ENCODE measurements around the gene OR10A4.
"Not testable (repeated sequence)": the region's sequence is repeated elsewhere in the genome, so short reads cannot be mapped to it uniquely, and the experiment has no call there.

The OR10A4 gene

GRCh38 chr11:6876325-6876724 lies at the start of gene OR10A4:
Gene OR10A4, plus strand, starts transcription at chr11:6876625. Its CDS starts 23 bp downstream, at chr11:6876648.
- no peak for DNase-seq (ENCODE audit: low read depth)

GRCh38 chr11:6828103-6828502 lies 48.3 kb upstream of the OR10A4 start:
- no peak for DNase-seq (ENCODE audit: low read depth)

GRCh38 chr11:6833356-6833755 lies 43.1 kb upstream of the OR10A4 start:
- no peak for DNase-seq (ENCODE audit: low read depth)

- DNase-seq (ENCODE audit: low read depth): no peak
These were observed 42.4 kb upstream of the OR10A4 start for GRCh38 chr11:6834021-6834420.

- no peak for DNase-seq (ENCODE audit: low read depth)
These were observed 34.7 kb upstream of the OR10A4 start for GRCh38 chr11:6841694-6842093.

- no peak for DNase-seq (ENCODE audit: low read depth)
These were observed 32.8 kb upstream of the OR10A4 start for GRCh38 chr11:6843670-6844069.

- DNase-seq (ENCODE audit: low read depth): no peak
These were observed 32.1 kb upstream of the OR10A4 start for GRCh38 chr11:6844356-6844755.

- DNase-seq (ENCODE audit: low read depth): no peak
These were observed 31.0 kb upstream of the OR10A4 start, which contains the start of gene OR10A5 for GRCh38 chr11:6845383-6845782. Gene OR10A5, plus strand, starts transcription at chr11:6845683. Its CDS starts 0 bp downstream, at chr11:6845683.

GRCh38 chr11:6850526-6850925 lies 25.9 kb upstream of the OR10A4 start:
- DNase-seq (ENCODE audit: low read depth): no peak

- DNase-seq (ENCODE audit: low read depth): not testable (repeated sequence)
These were observed 21.6 kb upstream of the OR10A4 start for GRCh38 chr11:6854801-6855200.

GRCh38 chr11:6855971-6856541 lies 20.4 kb upstream of the OR10A4 start:
- no peak for DNase-seq (ENCODE audit: low read depth)

- DNase-seq (ENCODE audit: low read depth): no peak
These were observed 19.6 kb upstream of the OR10A4 start for GRCh38 chr11:6856871-6857270.

GRCh38 chr11:6862961-6863360 lies 13.5 kb upstream of the OR10A4 start, which contains the start of gene OR10A2:
Gene OR10A2, plus strand, starts transcription at chr11:6863057. Its CDS starts 6,698 bp downstream, at chr11:6869755.
- no peak for DNase-seq (ENCODE audit: low read depth)

- peak; percentile 22 for DNase-seq (ENCODE audit: low read depth)
These were observed 12.0 kb upstream of the OR10A4 start for GRCh38 chr11:6864438-6864837.

- DNase-seq (ENCODE audit: low read depth): no peak
These were observed 5.1 kb upstream of the OR10A4 start for GRCh38 chr11:6871278-6871677.

- DNase-seq (ENCODE audit: low read depth): no peak
These were observed 664 bp upstream of the OR10A4 start for GRCh38 chr11:6875761-6876160.

GRCh38 chr11:6876914-6877313 lies 489 bp downstream of the OR10A4 start:
- DNase-seq (ENCODE audit: low read depth): no peak

GRCh38 chr11:6882751-6883150 lies 6.3 kb downstream of the OR10A4 start:
- no peak for DNase-seq (ENCODE audit: low read depth)

- DNase-seq (ENCODE audit: low read depth): not testable (repeated sequence)
These were observed 11.3 kb downstream of the OR10A4 start for GRCh38 chr11:6887711-6888110.

GRCh38 chr11:6888830-6889229 lies 12.4 kb downstream of the OR10A4 start:
- DNase-seq (ENCODE audit: low read depth): no peak

GRCh38 chr11:6889835-6890234 lies 13.4 kb downstream of the OR10A4 start:
- DNase-seq (ENCODE audit: low read depth): no peak

- DNase-seq (ENCODE audit: low read depth): no peak
These were observed 16.0 kb downstream of the OR10A4 start, which contains the start of gene OR2D2 for GRCh38 chr11:6892400-6892799. Gene OR2D2, minus strand, starts transcription at chr11:6892500. Its CDS starts 0 bp downstream, at chr11:6892500.

GRCh38 chr11:6894097-6894496 lies 17.7 kb downstream of the OR10A4 start:
- no peak for DNase-seq (ENCODE audit: low read depth)

GRCh38 chr11:6895010-6895409 lies 18.6 kb downstream of the OR10A4 start:
- no peak for DNase-seq (ENCODE audit: low read depth)
